GM21723 (cell line): ENCODE data around the gene SGSM1.

ENCODE experiments used
- ATAC-seq: cut with Tn5 transposase; IDR thresholded peaks from one replicate; pipeline ENCODE4 v1.9.1; 2021; ENCODE audit warnings: mild to moderate bottlenecking, moderate library complexity; ENCODE audit not compliant: unreplicated experiment

Gene SGSM1, protein sequence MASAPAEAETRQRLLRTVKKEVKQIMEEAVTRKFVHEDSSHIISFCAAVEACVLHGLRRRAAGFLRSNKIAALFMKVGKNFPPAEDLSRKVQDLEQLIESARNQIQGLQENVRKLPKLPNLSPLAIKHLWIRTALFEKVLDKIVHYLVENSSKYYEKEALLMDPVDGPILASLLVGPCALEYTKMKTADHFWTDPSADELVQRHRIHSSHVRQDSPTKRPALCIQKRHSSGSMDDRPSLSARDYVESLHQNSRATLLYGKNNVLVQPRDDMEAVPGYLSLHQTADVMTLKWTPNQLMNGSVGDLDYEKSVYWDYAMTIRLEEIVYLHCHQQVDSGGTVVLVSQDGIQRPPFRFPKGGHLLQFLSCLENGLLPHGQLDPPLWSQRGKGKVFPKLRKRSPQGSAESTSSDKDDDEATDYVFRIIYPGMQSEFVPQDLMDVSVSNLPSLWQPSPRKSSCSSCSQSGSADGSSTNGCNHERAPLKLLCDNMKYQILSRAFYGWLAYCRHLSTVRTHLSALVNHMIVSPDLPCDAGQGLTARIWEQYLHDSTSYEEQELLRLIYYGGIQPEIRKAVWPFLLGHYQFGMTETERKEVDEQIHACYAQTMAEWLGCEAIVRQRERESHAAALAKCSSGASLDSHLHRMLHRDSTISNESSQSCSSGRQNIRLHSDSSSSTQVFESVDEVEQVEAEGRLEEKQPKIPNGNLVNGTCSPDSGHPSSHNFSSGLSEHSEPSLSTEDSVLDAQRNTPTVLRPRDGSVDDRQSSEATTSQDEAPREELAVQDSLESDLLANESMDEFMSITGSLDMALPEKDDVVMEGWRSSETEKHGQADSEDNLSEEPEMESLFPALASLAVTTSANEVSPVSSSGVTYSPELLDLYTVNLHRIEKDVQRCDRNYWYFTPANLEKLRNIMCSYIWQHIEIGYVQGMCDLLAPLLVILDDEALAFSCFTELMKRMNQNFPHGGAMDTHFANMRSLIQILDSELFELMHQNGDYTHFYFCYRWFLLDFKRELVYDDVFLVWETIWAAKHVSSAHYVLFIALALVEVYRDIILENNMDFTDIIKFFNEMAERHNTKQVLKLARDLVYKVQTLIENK

DNA sequence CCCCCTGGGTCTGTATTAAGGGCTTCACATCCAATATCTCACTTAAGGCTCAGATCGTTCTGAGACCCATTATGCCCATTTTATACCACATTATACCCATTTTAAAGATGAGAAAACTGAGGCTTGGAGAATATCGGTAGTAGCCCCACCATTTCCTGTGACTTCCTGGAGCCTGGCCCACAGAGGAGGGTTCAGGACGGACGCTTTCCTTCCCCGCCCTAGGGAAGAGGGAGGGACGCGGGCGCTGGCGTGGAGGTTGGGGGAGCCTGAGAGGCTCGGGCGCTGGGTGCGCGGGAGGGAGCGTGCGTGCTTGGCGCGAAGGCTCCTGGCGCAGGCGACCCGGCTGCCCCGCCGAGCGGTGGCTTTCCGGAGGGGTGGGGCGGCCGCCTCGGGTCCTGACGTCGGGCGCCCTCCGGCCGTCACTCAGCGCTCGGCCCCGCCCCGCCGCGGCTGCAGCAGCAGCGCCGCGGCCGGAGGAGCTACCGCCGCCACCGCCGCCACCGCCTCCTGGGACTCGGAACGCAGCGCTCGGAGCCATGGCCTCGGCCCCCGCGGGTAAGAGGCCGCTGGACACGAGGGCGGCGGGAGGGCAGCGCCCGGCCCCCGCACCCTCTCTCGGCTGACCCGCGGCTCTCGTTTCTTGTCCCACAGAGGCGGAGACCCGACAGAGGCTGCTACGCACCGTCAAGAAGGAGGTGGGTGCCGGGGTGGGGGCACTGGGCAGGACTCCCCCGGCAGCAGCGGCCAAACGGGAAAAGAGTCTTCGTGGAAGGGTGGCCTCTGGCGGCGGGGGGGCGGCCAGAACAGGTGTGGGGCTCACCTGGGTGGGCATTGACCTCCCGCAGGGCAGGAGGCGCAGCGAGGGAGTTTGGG, at the start of gene SGSM1:
Gene SGSM1 (plus strand): TSS at position 422 of the 873 bp plus-strand sequence. CDS start 115 bp downstream, at position 537.
- peak; percentile 65 for ATAC-seq

DNA sequence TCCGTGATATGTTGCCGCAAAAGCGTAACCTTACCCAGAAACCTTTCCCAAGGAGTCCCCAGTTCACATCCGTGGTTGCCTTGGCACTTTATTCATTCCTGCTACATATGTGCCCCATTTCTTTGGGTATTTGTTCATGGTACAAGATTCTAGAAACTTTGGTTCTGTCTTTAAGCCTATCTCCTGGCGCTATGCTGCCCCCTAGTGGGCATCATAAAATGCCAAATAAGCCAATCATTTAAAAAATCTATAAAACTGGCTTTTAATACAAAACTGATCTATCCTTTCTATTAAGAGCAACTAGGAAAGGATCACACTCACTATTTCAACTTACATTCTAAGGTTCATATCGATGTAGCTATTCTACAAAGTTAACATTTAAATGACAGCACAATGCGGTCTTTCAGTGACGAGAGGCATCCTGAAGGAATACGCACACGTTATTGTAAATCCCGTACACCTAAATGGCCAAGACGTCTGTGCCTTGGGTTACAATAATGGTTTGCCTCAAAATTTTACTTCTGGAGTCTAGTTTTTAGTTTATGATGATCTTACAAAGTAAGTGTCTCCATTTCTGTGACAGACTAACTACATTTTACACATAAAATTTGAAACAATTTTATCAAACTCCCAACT, 47.7 kb upstream of the SGSM1 start:
- no peak for ATAC-seq

GRCh38 chr22:24759765-24760164, 46.2 kb upstream of the SGSM1 start:
- ATAC-seq: no peak

DNA sequence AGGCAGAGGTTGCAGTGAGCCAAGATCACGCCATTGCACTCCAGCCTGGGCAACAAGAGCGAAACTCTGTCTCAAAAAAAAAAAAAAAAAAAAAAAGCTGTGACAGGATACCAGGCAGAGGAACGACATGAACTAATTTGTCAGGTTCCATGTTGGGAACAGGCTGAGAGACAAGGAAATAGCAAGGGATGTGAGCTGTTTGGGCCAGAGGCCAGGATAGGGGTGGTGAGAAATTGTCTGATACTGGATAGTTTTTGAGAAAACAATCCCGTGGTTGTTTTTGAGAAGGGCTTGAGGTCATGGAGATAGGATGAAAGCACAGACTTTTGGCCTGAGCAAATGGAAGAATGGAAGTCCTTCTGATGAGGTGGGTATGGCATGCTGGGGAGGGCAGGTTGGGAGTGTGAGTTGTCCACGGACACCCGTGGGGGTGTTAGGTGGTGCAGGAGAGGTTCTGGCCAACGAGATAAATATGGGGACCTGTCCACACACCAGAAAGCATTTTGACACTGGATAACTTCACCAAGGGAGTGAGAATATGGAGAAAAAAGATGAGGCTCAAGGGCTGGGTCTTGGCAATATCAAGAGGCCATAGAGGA, 45.2 kb upstream of the SGSM1 start:
- ATAC-seq: no peak

GRCh38 chr22:24761888-24762675, 43.9 kb upstream of the SGSM1 start:
- ATAC-seq: no peak

DNA sequence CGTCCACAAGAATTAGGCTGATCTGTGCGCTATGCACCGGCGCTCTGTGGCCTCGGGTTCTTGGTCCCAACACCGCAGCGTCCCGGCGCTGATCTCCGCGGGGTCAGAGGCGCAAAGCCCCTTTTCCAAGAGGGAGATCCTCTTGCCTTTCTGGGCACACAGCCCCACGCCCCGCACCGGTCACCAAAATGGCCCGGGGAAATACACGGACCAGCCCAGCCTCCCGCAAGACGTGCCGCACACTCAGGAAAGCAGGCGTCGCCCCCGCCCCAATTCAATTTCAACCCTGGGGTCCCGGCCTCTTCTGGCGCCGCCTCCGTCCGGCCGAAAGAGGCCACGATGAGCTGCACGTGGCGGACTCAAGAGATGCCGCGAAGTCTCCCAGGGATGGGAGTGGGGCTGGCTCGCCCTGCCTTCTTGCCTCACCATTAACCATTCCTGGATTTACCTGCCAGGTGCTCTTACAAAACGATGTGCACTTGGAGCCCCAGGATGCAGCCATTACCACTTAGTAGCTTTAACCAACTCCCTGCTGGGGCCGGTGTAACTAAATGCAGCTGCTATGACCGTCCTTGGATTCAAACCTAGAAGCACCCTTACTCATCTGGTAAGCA, 42.0 kb upstream of the SGSM1 start:
- no peak for ATAC-seq

- ATAC-seq: no peak
Measured at GRCh38 chr22:24765166-24765565, 40.8 kb upstream of the SGSM1 start.

- ATAC-seq: no peak
Measured at GRCh38 chr22:24768537-24769374, 37.3 kb upstream of the SGSM1 start.

- ATAC-seq: no peak
Measured at GRCh38 chr22:24772493-24773220, 33.4 kb upstream of the SGSM1 start.

DNA sequence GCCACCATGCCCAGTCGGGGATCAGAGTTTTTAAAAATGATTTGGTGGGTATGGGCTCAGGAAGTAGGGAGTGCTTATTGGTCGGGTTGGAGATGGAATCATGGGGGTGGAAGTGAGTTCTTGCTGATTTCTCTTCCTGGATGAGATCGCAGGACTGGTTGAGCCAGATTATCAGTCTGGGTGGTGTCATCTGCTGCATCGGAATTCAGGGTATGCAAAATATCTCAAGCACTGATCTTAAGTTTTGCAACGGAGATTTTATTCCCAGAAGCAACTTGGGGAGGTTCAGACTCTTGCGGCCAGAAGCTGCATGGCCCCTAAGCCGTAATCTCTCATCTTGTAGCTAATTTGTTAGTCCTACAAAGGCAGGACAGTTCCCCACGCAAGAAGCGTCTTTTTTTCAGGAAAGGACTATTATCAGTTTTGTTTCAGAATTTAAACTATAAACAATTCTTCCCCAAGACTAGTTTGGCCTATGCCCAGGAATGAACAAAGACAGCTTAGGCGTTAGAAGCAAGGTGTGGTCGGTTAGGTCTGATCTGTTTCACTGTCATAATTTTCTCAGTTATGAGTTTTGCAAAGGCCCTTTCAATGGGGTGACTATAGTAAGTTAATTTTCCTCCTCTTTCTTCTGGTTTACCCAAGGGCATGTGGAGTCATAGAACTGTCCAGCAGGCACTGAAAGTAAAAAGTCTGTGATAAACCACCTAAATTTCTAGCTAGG, 30.1 kb upstream of the SGSM1 start:
- no peak for ATAC-seq

DNA sequence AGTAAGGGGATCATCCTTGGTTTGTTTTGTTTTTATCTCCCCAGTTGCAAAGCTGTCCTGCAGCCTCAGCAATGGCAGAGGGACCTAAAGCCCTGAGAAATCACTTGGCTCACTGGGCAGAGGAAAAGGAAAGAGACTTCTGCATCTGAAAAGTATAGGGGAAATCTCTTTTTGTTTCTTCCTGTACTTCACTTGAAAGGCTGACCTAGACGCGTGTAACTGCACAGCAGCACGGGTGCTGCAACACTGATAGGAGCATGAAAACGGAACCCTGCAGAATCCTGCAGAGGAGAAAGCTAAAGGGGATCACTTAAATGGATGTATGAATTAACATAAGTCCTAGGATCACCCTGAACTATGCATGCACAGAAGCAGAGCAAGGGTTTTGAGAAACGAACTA, 29.5 kb upstream of the SGSM1 start:
- no peak for ATAC-seq

DNA sequence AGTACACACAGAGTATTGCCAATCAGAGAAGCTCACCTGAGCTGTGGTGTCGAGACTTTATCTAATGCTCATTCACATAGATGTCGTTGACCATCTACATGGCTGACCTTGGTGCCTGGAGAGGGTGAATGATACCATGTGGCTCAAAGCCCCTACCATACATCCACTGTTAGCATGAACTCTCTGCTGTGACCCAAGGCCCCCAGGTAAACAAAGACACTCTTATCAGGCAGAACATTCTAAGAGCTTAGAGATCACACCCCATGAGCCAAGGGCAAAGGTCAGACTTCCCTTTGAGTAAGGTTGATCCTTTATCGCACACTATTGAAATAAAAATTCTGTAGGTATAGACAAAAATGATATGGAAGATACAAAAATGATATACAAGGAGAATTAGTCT, 16.5 kb upstream of the SGSM1 start:
- ATAC-seq: no peak

DNA sequence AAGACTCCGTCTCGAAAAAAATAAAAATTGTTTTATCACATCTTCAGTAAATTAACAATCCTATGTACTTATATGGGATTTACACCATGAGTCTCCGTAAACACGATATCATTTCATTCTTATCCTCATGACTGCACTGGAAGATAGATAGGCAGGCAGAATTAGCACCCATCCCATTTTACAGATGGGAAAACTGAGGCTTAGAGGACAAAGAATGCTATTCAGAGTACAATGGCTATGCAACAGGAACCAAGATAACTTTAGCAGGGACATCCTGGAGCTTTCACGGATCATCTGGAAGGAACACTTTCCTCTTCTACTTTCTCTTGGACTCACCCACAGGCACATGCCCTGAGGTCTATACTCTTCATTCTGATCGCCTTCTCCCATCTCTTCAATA, 14.6 kb upstream of the SGSM1 start:
- no peak for ATAC-seq

GRCh38 chr22:24796056-24796455, 10.0 kb upstream of the SGSM1 start:
- no peak for ATAC-seq

DNA sequence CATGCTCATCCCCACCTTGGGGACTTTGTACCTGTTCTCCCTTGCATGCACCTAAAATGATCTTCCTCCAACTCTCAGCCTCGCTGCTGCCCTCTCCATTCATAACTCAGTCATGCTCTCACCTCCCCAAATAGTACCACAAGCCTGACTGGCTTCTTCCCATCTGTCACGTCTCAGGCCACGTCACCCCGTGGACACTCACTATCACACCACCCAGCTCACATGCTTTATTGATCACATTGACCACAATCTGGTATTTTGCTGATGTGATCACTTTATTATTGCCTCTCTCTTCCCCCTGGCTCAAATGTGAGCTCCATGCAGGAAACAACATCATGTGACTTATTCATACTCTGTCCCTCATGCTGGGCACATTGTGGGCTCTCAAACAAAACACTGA, 9.2 kb upstream of the SGSM1 start:
- no peak for ATAC-seq

DNA sequence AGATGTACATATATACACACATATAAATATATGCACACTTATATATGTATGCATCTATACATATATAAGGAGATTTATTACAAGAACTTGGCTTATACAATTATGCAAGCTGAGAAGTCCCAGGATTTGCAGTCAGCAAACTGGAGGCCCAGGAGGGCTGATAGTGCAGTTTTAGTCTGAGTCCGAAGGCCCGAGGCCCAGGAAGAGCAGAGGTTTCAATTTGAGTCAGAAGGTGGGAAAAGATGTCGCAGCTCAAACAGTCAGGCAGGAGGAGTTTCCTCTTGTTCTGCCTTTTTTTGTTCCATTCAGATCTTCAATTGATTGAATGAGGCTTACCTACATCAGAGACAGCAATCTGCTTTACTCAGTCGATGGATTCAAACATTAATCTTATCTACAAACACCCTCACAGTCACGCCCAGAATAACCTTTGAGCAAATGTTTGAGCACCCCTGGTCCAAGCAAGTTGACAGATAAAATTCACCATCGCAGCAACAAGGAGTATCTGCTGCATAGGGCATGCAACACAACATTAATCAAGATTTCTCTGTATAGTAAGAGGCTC, 4.0 kb upstream of the SGSM1 start:
- no peak for ATAC-seq
